NOMO-1 (cell line): ENCODE data around the gene SUSD4.
"Not testable (repeated sequence)": the region's sequence is repeated elsewhere in the genome, so short reads cannot be mapped to it uniquely, and the experiment has no call there.

Experiments used
- DNase-seq, 2 experiments: peaks; one replicate each; lab custom pipeline; 2025; ENCODE audit not compliant: unreplicated experiment in 2 of 2; lab: John Stamatoyannopoulos, UW

SUSD4 gene

DNA sequence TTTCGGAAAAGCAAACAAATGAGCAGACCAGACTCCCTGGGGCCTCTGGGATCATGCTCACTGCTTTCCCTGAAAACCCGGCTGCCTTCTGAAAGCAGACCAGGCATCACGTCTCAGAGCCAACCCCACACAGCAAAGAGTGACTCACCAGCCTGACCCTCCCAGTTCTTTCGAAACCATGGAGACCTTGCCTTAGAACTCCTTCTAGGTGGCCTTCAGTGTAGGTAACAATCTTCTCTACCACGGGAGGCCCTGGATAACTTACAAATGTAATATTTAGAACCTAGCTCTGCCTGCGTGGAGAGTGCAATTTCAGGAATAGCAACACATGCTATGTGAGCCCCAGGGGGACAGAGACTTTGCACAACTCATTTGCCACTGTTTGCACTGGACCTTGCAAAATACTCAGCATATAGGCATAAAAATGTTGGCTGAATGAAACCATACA lies 105.2 kb downstream of the SUSD4 start:
- DNase-seq: peak; percentile 16 to 25

DNA sequence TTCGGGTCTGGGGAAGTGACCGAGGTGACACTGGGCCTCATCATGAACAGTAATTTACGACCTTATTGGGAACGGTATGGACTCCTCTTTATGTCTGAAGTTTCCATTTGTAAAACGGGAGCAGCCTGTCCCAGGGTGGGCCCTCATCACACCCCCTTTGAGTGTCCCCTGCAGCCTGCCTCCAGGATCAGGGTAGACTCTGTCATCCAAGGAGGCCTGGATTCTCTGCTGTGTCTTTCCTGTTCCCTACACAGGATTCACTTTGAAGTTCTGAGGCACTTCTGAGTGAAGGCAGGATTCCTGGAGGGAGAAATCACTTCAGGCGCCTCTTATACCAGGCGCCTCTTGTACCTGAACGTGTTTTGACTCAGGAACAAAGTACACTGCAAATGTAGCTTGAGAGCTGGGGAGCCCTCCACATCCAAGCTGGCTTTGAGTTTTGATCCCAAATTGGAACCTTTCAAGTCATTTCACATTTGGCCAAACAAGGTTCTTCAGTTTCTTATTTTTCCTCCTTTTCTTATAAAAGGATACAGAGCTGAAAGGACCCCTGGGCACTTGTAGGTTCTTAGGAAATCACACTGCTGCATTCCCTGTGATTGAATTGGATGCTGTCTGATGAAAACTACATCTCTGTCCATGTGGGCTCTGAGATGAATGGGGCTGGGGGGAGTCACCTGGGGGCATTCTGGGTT lies 106.0 kb downstream of the SUSD4 start:
- no peak for DNase-seq

DNA sequence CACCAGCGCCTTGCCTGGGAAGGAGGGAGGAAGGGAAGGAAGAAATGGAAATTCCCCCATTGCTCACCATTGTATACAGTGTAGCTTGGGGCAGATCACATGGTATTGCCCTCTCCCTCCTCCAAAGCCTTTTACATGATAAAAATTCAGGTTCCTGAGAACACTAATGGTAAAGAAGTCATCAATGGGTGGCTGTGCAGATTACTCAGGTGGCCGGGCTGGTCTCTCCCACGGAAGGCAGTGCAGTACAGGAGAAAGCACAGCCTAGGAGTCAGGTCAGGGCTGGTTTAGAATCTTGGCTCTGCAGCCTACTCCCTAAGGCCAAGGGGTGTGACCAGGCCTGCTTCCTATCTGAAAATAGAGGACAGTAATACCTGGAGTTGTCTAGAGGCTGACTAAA lies 107.9 kb downstream of the SUSD4 start:
- no peak for DNase-seq

DNA sequence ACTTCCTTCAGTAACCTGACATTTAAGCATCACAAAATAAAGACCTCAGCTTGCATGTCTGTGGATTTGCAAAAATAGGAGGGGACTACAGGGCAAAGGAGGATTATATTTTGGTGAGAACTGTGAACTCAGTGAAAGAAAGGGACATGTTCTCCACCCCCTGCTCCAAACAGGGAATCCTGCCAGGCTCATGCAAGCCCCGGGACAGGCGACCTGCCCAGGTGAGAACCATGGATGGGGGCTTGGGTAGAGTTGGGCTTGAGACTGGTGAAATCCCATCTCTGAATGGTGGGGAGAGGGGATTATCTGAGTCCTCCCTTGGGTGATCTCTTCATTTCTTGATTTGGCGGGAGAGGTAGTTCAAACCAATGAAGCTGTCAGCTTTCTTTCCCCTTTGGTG lies 110.1 kb downstream of the SUSD4 start:
- no peak for DNase-seq

DNA sequence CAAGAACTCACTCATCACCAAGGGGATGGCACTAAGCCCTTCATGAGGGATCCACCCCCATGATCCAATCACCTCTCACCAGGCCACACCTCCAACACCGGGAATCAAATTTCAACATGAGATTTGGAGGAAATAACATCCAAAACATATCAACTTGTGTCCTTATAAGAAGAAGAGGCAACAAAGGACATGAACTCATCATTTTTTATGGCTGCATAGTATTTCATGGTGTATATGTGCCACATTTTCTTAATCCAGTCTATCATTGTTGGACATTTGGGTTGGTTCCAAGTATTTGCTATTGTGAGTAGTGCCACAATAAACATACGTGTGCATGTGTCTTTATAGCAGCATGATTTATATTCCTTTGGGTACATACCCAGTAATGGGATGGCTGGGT lies 112.6 kb downstream of the SUSD4 start:
- not testable (repeated sequence) for DNase-seq

DNA sequence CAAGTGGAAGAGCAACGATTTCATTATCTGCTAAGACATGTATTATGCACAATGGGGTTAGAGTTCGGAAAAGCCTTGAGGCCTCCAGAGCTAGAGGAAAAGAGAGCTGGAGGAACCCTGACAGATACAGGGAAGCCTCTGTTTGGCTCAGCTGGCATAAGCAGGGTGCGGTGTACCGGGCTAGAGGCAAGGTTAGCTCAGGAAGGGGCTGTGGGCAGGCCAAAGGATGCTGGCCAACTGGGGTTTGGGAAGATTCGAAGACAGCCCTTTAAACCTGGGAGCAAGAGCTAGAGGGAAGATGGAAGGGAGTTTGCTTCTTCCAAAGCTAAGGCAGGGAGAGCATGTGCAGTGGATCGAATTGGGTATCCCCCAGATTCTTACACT lies 113.4 kb downstream of the SUSD4 start:
- no peak for DNase-seq

DNA sequence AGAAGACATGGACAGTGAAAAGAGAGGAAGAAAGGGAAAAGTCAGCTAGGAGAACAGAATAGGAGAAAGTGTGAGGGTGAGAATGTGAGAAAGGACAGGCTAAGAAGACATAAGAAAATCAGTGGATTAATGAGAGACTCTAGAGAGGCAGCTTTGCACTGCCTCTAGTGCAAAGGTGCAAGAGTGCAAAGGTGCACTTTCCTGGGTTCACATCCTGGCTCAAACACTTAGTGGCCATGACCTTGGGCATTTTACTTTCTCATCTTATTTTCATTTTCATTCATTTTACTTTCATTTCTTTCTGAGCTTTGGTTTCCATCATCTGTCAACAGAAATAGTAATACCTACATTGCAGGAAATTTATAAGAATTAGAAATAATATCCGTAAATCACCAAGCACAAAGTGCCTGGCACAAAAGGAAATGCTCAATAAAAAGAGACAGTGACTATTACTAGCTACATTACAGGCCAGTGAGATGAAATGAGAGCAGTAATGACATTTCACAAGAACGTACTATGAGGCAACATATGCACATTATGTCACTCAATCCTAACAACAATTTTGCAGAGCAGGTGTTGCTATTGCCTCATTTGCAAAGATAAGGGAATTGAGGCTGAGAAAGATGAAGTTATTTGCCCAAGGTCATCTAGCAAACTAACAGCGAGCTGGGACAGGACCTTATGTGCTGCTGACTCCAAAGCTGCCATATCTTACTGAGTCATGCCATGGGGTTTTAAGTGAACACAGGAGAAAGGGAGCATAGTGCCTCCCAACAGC lies 113.9 kb downstream of the SUSD4 start:
- peak; percentile 59 to 86 for DNase-seq

DNA sequence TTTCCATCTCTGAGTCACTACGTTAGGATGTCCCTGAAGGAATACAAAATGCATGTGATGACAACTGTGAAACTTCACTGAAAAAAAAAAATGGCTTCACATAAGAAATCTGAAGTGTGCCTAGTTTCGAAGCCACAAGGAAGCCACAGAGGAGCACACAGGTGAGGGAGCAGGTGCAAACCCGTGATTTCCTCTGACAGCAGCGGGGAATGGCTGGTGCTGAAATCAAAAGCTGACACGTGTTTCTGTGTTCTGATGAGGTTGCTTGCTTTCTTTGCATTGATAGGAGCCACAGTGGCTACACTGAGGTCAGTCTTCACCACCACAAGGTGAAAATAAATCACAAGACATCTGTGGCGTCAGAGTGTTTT lies 115.2 kb downstream of the SUSD4 start:
- no peak for DNase-seq

DNA sequence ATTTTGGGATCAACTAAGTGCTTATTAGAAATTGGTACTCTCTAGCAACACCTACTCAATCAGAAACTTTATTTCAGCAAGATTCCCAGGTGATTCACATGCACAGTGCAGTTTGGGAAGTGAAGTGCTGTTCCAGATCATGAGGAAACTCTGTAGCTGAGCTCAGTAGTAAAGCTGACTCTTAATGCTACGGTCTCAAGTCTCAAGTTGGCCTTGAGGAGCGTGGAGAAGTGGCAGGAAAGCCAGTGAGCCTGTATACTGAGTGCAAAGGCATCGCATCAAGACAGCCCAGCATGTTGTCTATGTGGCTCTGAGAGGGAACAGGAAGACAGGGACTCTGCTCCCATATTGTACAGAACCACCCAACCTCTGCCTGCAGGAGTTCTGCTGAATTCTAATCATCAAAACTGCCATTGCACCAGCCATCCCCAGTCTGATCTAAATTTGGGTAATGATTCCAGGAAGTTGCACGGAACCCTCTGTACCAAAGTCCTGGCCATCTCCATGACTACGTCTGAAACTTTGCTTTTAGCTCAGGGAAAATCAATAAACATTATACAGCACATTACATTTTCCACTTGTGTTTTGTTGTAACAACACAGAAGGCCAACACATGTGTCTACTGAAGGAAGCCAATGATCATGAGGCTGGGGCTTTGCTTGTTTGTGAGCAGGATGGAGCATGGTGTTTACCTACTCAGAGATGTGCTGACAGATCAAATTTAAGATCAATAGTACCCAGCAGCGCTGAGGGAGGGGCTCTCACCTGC lies 115.8 kb downstream of the SUSD4 start:
- no peak for DNase-seq

DNA sequence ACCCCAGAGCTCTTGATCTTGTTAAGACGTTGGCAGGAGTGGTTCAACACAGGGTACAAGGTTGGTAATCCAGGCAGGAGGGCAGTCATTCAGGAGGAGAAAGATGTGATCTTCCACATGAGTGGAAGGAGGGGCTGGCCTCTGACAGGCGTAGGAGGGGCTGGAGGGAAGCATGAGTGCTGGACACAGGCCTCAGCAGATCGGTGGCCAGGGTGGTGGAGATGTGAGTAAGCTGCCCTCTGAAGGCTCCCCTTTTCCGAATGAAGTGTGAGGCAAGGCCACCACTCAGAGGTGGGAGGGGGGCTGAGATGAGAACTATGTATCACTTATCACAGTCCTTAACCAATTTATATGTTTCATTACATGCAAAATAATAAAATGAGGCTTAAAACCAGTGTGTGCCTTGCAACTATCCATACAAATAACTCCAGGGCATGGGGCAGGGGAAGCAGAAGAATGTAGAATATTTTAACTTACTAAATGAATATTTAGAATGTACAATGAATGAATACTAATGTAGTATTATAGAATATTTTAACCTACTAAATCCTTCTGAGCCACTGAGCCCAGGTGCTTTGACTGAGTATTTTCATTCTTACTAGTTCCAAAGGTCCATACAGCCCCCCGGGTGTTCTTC lies 117.4 kb downstream of the SUSD4 start:
- no peak for DNase-seq

DNA sequence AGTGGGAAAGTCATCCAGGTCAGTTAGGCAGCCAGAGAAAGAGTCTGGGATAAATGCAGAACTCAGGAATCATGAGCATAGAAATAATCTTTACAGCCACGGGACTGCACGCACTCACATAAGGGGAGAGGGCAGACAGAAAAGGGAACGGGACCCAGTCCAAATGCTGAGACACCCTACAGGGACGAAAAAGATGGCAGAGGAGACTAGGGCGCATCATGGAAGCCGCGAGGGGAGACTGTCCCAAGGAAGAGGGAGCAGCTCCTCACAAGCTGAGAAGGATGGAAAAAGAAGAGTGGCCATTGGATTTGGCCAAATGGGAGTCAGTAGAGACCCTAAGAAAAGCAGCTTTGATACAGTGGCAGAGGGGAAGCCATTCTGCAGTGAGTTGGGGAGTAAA lies 118.0 kb downstream of the SUSD4 start:
- no peak for DNase-seq

DNA sequence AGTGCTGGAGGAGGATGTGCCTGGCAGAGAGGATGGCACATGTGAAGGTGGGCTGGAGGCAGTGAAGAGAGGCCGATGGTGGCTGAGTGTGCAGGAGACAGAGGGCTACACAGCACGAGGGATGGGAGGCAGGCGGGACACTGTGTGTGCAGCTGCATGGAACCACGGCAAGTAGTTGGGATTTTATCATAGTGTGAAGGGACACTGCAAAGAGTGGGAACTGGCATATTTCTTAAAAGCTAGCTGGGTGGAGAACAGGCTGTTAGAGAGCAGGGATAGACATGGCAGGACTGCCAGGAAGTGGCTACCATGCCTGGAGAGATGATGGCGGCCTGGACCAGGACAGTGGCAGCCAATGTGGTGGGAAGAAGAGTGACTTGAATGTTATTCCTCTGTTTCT lies 118.6 kb downstream of the SUSD4 start:
- no peak for DNase-seq

DNA sequence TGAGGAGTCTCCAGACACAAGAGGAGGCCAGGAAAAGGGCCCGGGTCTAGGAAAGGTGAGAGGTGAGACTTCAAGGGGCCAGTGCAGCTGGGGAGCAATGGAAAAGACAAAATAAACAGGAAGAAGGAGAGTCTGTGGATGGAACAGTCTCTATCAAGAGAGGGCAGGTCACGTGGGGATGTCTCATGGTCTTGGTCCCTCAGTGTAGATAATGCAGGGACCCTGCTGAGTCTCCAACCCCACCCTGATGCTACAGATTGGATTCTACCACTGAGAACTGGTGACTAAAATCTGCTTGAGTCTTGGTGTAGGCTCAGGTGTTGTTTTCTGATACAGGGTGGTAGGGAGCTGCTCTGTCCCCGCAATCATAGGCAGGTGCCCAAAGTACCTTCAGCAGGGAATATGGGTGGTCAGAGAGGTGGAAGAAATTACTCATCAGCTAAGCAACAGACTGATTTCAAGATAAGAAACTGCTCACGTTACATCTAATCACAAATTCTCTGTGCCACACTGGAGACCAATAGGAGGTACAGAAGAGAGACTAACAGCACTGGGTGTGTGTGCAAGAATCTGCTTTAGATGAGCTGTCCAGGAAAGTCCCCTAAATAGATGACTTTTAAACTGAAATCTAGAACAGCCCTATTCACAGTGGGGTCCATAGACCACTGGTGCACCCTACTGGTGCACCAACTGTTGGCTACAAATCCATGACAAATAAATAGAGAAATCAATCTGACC lies 119.4 kb downstream of the SUSD4 start:
- peak; percentile 8 to 14 for DNase-seq

DNA sequence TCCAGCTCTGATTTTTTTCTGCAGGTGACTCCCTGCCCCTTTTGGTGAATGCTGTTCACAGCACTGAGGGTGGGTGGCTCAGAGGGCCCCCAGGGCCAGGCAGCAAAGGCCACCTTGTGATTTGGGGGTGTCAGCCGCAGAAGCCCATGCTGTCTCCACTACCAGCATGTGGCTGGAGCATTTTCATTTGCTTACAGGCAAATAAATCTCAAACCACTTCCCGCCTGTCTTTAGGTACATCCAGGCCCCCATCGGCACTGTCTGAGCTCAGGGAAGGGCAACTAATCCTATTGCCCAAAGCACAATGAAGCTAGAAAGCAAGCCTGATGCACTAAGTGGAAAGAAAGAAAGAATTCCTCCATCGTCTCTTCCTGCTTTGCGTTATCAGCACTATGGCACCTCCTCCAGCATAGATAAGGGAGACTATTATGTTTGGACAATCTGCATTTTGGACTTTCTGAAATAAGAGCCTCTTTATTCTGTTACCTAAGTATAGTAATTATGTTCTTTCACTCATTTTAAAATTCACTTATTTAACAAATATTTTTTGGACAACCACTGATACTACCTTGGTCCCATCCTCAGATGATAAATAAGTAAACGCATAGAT lies 120.4 kb downstream of the SUSD4 start:
- DNase-seq: no peak

DNA sequence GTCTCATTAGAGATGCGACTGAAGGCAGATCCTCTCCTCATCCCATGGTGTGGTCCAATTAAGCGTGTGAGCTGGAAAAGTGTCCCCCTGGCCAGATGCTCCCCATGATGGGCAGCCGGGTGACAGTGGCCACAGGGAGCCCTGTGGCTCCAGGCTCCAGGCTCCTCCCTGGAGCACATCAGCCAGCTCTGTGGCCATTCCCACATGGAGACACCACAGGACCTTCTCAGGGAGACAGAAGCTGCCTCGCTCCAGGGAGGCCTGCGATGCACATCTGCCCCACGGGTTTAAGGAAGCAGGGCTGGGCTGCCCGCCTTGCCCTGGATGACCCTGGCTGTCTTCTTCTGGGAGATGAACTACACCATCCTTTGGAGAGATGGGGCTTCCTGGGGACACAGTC lies 121.0 kb downstream of the SUSD4 start:
- DNase-seq: no peak

DNA sequence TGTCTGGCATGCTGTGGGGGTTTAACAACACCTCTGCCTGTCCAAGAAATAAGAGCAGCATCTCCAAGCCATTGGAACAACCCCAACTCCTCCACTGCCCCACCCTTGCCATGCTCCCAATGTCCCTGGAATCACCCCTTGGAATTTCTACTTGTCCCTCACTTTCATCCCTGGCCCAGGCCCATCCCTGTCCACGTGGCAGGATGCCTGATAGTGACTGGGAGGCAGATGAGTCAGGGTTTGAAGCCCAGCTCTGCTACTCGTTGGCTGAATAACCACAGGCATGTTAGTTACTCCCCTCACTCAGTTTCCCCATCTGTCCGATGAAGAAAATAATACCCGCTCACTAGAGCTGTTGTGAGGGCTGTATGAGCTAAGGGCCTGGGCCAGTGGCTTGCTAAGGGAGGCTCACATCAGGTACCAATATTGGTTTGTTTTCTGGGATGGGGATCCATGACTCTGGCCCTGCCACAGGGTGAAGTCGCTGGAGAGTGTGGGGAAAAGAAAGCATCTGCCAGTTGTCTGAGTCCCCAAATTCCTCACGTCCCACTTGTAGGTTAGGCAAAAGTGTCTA lies 121.5 kb downstream of the SUSD4 start:
- no peak for DNase-seq

DNA sequence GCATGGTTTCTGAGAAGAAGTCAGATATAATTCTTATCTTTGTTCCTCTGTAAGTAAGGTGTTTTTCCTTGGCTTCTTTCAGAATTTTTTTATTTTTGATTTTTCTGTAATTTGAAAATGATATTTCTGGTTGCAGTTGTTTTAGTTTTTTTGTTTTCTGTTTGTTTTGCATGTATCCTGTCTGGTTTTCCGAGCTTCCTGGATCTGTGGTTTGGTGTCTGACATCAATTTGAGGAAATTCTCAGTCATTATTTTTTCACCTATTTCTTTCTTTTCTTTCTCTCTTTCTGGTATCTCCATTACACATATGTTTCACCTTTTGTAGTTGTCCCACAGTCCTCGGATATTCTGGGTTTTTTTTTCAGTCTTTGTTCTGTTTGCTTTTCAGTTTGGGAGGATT lies 123.9 kb downstream of the SUSD4 start:
- DNase-seq: no peak

DNA sequence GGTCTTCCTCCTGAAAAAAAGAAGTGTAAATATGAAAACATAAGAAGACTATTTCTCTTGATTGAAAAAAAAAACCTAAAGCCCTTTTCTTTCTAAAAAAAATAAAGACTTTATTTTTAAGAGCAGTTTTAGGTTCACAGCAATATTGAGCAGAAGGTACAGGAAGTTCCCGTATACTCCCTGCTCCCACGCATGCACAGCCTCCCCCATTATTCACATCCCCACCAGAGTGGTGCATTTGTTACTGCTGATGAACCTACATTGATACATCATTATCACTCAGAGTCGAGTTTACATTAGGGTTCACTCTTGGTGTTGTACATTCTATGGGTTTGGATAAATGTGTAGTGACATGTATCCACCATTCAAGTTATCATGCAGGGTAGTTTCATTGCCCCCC lies 128.9 kb downstream of the SUSD4 start:
- no peak for DNase-seq

DNA sequence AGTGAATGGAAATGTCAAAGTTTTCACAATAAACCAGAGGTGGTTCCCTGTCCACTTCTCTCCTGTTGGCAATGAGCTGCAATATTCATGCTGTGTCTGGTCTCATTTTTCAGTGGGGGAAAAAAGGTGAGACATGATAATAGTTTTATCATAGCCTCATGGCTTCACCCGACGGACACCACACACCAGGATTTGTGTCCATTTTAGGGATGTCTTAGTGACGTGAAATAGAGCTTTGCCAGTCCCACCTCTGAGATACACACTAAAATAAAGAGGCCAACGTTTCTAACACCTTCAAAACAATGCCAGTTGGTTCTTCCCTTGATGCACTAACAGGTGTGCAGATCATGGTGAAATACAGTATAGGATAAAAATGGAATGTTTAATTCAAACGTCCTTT lies 129.4 kb downstream of the SUSD4 start:
- DNase-seq: no peak

DNA sequence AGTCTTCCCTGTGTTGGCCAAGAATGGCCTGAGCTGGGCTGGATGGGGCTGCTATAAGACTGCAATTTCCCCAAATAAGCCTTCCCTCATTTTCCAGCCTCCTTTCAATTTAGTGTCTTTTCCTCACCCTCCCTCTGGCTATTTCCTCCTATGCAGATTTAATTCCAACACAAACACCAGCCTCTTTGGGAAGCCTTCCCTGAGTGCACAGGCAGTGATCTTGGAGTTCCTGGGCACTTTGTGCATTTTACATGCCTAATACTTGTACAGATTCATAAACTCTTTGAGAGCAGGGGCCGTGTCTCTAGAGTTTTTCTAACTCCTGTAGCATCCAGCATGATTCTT lies 129.8 kb downstream of the SUSD4 start:
- no peak for DNase-seq
